ENCODE data around the gene RNF220.

- no peak for TF ChIP-seq CTCF (IDR thresholded peaks at IDR 0.05; ENCODE audit: low read length)
- TF ChIP-seq EZH2 (IDR thresholded peaks at IDR 0.05; ENCODE audit: borderline replicate concordance, low read length): no peak
Observed at GRCh38 chr1:44514673-44515072, 109.6 kb downstream of the RNF220 start.
